Stimulated activated CD4-positive, alpha-beta T cell treated with anti-CD3 and anti-CD28 coated beads, Interleukin-1b, Interleukin-23, amount 100 ng/mL, for 24 hours (primary cell): ENCODE data around the gene HSPB7.
A peak's percentile ranks its signal among the peaks of the same experiment; 100 is the strongest.
"Not testable (repeated sequence)": the region's sequence is repeated elsewhere in the genome, so short reads cannot be mapped to it uniquely, and the experiment has no call there.

Experiments
- DNase-seq, 4 experiments: peaks; one replicate each; pipeline ENCODE4 v3.0.0-alpha.2; 2020; ENCODE audit warnings: low read depth in 4 of 4, low spot score in 1 of 4

The HSPB7 gene

GRCh38 chr1:16009030-16009460 is 8.8 kb downstream of the HSPB7 start:
- DNase-seq = peak; percentile 55 to 65 (median 62)

GRCh38 chr1:16007671-16008341 is 10.0 kb downstream of the HSPB7 start:
- no peak for DNase-seq

- DNase-seq = no peak
Observed at GRCh38 chr1:16006552-16007485, 11.0 kb downstream of the HSPB7 start.

- DNase-seq = no peak
Observed at GRCh38 chr1:16006010-16006409, 11.8 kb downstream of the HSPB7 start.

GRCh38 chr1:16005597-16005996 is 12.2 kb downstream of the HSPB7 start:
- DNase-seq = no peak

GRCh38 chr1:16001274-16001673 is 16.6 kb downstream of the HSPB7 start:
- DNase-seq = not testable (repeated sequence)

GRCh38 chr1:15998929-15999328 is 18.9 kb downstream of the HSPB7 start:
- DNase-seq = no peak

- no peak for DNase-seq
Observed at GRCh38 chr1:15997637-15998280, 20.1 kb downstream of the HSPB7 start.

GRCh38 chr1:15997076-15997585 is 20.7 kb downstream of the HSPB7 start:
- no peak for DNase-seq

GRCh38 chr1:15994590-15995351 is 23.1 kb downstream of the HSPB7 start:
- DNase-seq = peak in 2 of 4 experiments; percentile 16 to 31

- no peak for DNase-seq
Observed at GRCh38 chr1:15994081-15994480, 23.8 kb downstream of the HSPB7 start.

- DNase-seq = no peak
Observed at GRCh38 chr1:15993666-15994065, 24.2 kb downstream of the HSPB7 start.

- no peak for DNase-seq
Observed at GRCh38 chr1:15992582-15993500, 25.0 kb downstream of the HSPB7 start.

- DNase-seq = no peak
Observed at GRCh38 chr1:15992187-15992553, 25.7 kb downstream of the HSPB7 start.

- no peak for DNase-seq
Observed at GRCh38 chr1:15991427-15992186, 26.2 kb downstream of the HSPB7 start.

- DNase-seq = no peak
Observed at GRCh38 chr1:15989776-15990175, 28.1 kb downstream of the HSPB7 start.

GRCh38 chr1:15988856-15989736 is 28.7 kb downstream of the HSPB7 start:
- DNase-seq = no peak
